ENCODE results near the gene GK. TPM values are rescaled to one million over a fixed set of nuclear protein-coding genes. Genes with fewer than 3 reads are reported as not detected.

The GK gene
- total and polyA plus RNA-seq, 9 of the 15 experiments (the other 6 are each of a cell fraction or from before 2014, with no cell fraction given) = 8.0 to 15.7 (median 12.4) TPM

- TF ChIP-seq MGA (IDR thresholded peaks at IDR 0.05) = peak; percentile 87
- no peak; the same call in 1 of the 2 replicates for TF ChIP-seq MYC (IDR thresholded peaks at IDR 0.05; ENCODE audit: low read depth, low read length)
- TF ChIP-seq MYC (CRISPR knock-in tag; IDR thresholded peaks at IDR 0.05; ENCODE audit: borderline replicate concordance, low read depth) = no peak; the same call in 1 of the 2 replicates
- TF ChIP-seq E2F8 (IDR thresholded peaks at IDR 0.05; ENCODE audit: low read depth, partially characterized antibody) = peak; percentile 77
- no peak for TF ChIP-seq HDAC6 (IDR thresholded peaks at IDR 0.05; ENCODE audit: low read depth, low read length)
- no peak for TF ChIP-seq CREBBP (IDR thresholded peaks at IDR 0.05; ENCODE audit: low read depth, low read length)
- TF ChIP-seq TFAP4 (CRISPR knock-in tag; IDR thresholded peaks at IDR 0.05; ENCODE audit: borderline replicate concordance) = peak; percentile 84
- no peak for TF ChIP-seq HDGF (IDR thresholded peaks at IDR 0.05)
- TF ChIP-seq TCF3 (CRISPR knock-in tag; IDR thresholded peaks at IDR 0.05) = 0 out of 2 replicates have a peak, but pooled peaks have one; percentile 8
- TF ChIP-seq PKNOX1 (IDR thresholded peaks at IDR 0.05) = peak; percentile 84
Measured at GRCh38 chrX:30652527-30653414, 452 bp upstream of the GK start (continued).

Data from K562 (cell line).